Fibroblast of skin of back (primary cell): ENCODE data around the gene CCL11. TPM values are rescaled to one million over a fixed set of nuclear protein-coding genes. Genes with fewer than 3 reads are reported as not detected.

Source experiments
- DNase-seq: peaks from one replicate; pipeline ENCODE4 v3.0.0-alpha.2; 2013
- polyA plus RNA-seq, 2 experiments: library from polyadenylated mRNA; unstranded; fragments of 120-200 nt; gene quantifications; one replicate each; pipeline ENCODE4 v1.2.1, GENCODE V29; 2013; ENCODE audit not compliant: insufficient read length in 2 of 2

Gene CCL11
- 0.11 TPM for polyA plus RNA-seq (2013, experiment 1 of 2; ENCODE audit: insufficient read length)
- polyA plus RNA-seq (2013, experiment 2 of 2; ENCODE audit: insufficient read length): 0.16 TPM

- no peak for DNase-seq
Measured at GRCh38 chr17:34285286-34285792, at the start of gene CCL11. TSS of gene CCL11 (plus strand) at chr17:34285742. CDS start at chr17:34285809, 67 bp downstream.

GRCh38 chr17:34236281-34236892 lies 49.2 kb upstream of the CCL11 start:
- DNase-seq: no peak

GRCh38 chr17:34237458-34237857 lies 48.1 kb upstream of the CCL11 start:
- no peak for DNase-seq

- no peak for DNase-seq
Measured at GRCh38 chr17:34241062-34241461, 44.5 kb upstream of the CCL11 start.

GRCh38 chr17:34242587-34243363 lies 42.8 kb upstream of the CCL11 start:
- peak; percentile 35 for DNase-seq

- no peak for DNase-seq
Measured at GRCh38 chr17:34243364-34244320, 41.9 kb upstream of the CCL11 start.

- no peak for DNase-seq
Measured at GRCh38 chr17:34245351-34245905, 40.1 kb upstream of the CCL11 start.

- DNase-seq: no peak
Measured at GRCh38 chr17:34246446-34246845, 39.1 kb upstream of the CCL11 start.

GRCh38 chr17:34246881-34247280 lies 38.7 kb upstream of the CCL11 start:
- no peak for DNase-seq

- peak; percentile 87 for DNase-seq
Measured at GRCh38 chr17:34248511-34249024, 37.0 kb upstream of the CCL11 start.

GRCh38 chr17:34249061-34249460 lies 36.5 kb upstream of the CCL11 start:
- no peak for DNase-seq

GRCh38 chr17:34249478-34249877 lies 36.1 kb upstream of the CCL11 start:
- DNase-seq: no peak

GRCh38 chr17:34251186-34251585 lies 34.4 kb upstream of the CCL11 start:
- no peak for DNase-seq

- DNase-seq: no peak
Measured at GRCh38 chr17:34252095-34252443, 33.5 kb upstream of the CCL11 start.

GRCh38 chr17:34252444-34253138 lies 33.0 kb upstream of the CCL11 start:
- DNase-seq: peak; percentile 94

- DNase-seq: no peak
Measured at GRCh38 chr17:34253139-34253525, 32.4 kb upstream of the CCL11 start.

GRCh38 chr17:34254146-34254545 lies 31.4 kb upstream of the CCL11 start:
- peak; percentile 92 for DNase-seq

GRCh38 chr17:34254651-34255380 lies 30.7 kb upstream of the CCL11 start, which contains the start of gene CCL2:
TSS of gene CCL2 (plus strand) at chr17:34255285. CDS start at chr17:34255350, 65 bp downstream.
- peak; percentile 64 for DNase-seq

- no peak for DNase-seq
Measured at GRCh38 chr17:34255381-34255732, 30.2 kb upstream of the CCL11 start.

GRCh38 chr17:34255841-34256240 lies 29.7 kb upstream of the CCL11 start:
- no peak for DNase-seq
